HepG2 (cell line): ENCODE measurements around the gene U2AF1L4. TPM values are rescaled to one million over a fixed set of nuclear protein-coding genes. Genes with fewer than 3 reads are reported as not detected.

Source experiments
- GABPA ChIP-seq, 2 experiments: IDR thresholded peaks; 2 replicates each; pipeline ENCODE4 v1.6.1; 2011 to 2016; ENCODE audit warnings: low read depth in 2 of 2, low read length in 1 of 2, missing biosample characterization in 1 of 2, missing genetic modification characterization in 1 of 2
- HDAC2 ChIP-seq: sonication (generic); formaldehyde crosslinking; IDR thresholded peaks from 2 replicates; pipeline ENCODE4 v1.4.0; 2020; ENCODE audit warnings: missing genetic modification reagents
- HNF4A ChIP-seq: sonication (generic); formaldehyde crosslinking; IDR thresholded peaks from 2 replicates; pipeline ENCODE4 v1.4.0; 2020; ENCODE audit warnings: missing genetic modification reagents
- IKZF4 ChIP-seq: sonication (generic); formaldehyde crosslinking; IDR thresholded peaks from 2 replicates; pipeline ENCODE4 v1.5.1; 2020; ENCODE audit warnings: borderline replicate concordance, mild to moderate bottlenecking, low read depth, missing genetic modification reagents; ENCODE audit errors: not compliant biosample characterization
- MBNL3 ChIP-seq: fragments of 250-450 bp; sonication (Bioruptor Pico); conservative IDR thresholded peaks from 2 replicates; pipeline ENCODE4 v1.8.0; 2022; ENCODE audit warnings: mild to moderate bottlenecking, inconsistent platforms
- PHF20 ChIP-seq: sonication (generic); formaldehyde crosslinking; IDR thresholded peaks from 2 replicates; pipeline ENCODE4 v1.5.0; 2020; ENCODE audit warnings: mild to moderate bottlenecking, missing genetic modification reagents
- SALL2 ChIP-seq: sonication (generic); formaldehyde crosslinking; IDR thresholded peaks from 2 replicates; pipeline ENCODE4 v1.8.1; 2023; ENCODE audit warnings: mild to moderate bottlenecking, missing genetic modification reagents, inconsistent platforms
- SNRNP70 ChIP-seq: fragments of 200-400 bp; formaldehyde crosslinking; IDR thresholded peaks from 2 replicates; pipeline ENCODE4 v1.6.1; 2017; ENCODE audit warnings: mild to moderate bottlenecking, low read depth, low read length, moderate library complexity
- ZNF317 ChIP-seq: sonication (generic); formaldehyde crosslinking; IDR thresholded peaks from 2 replicates; pipeline ENCODE4 v1.5.0; 2020; ENCODE audit warnings: mild to moderate bottlenecking, missing genetic modification reagents
- ZNF331 ChIP-seq: sonication (generic); formaldehyde crosslinking; IDR thresholded peaks from 2 replicates; pipeline ENCODE4 v1.4.0; 2020; ENCODE audit warnings: missing genetic modification reagents
- ZNF7 ChIP-seq: IDR thresholded peaks from 2 replicates; pipeline ENCODE4 v1.6.1; 2016; ENCODE audit warnings: missing biosample characterization, missing genetic modification reagents
- ZNF749 ChIP-seq: sonication (generic); formaldehyde crosslinking; IDR thresholded peaks from 2 replicates; pipeline ENCODE4 v1.8.0; 2022; ENCODE audit warnings: mild to moderate bottlenecking, missing genetic modification reagents, moderate library complexity, borderline replicate concordance
- polyA plus RNA-seq, 8 experiments: library from polyadenylated mRNA; depleted of rRNA in 3 of 8; stranded (reverse) in 7 of 8; unstranded in 1 of 8; fragments of >200 nt; fragmentation: Illumina TruSeq in 4 of 8; extraction: Trizol in 4 of 8; gene quantifications; 2 replicates each; pipeline versions ENCODE4 v1.2.1 to v1.2.3, GENCODE V29; 2011 to 2016; ENCODE audit warnings: low read depth in 4 of 8, missing spikeins in 1 of 8, mixed read lengths in 1 of 8; ENCODE audit not compliant: insufficient read depth in 1 of 8
- total RNA-seq, 5 experiments: library from RNA; depleted of rRNA; stranded (reverse); fragments of >200 nt; fragmentation: Illumina TruSeq; extraction: Trizol; gene quantifications; 2 replicates each; pipeline ENCODE4 v1.2.3, GENCODE V29; 2016; ENCODE audit warnings: low read depth in 1 of 5
- TF ChIP-seq, protein P1 (sequence below), 2 experiments: fragments of 450-650 bp in 1 of 2; sonication (generic) in 1 of 2; formaldehyde crosslinking; IDR thresholded peaks; 2 replicates each; pipeline versions ENCODE4 v1.5.0 to v1.8.0; 2020 to 2022; ENCODE audit warnings: mild to moderate bottlenecking in 1 of 2, missing genetic modification reagents in 1 of 2
- TF ChIP-seq, protein P2 (sequence below): sonication (generic); formaldehyde crosslinking; IDR thresholded peaks from 2 replicates; pipeline ENCODE4 v1.4.0; 2020; ENCODE audit warnings: missing genetic modification reagents, borderline replicate concordance
- TF ChIP-seq, protein P3 (sequence below): sonication (generic); formaldehyde crosslinking; IDR thresholded peaks from 2 replicates; pipeline ENCODE4 v1.5.1; 2020; ENCODE audit warnings: mild to moderate bottlenecking, missing genetic modification reagents, moderate library complexity
- TF ChIP-seq, protein P4 (sequence below): sonication (generic); formaldehyde crosslinking; IDR thresholded peaks from 2 replicates; pipeline ENCODE4 v1.9.0; 2022; ENCODE audit warnings: missing genetic modification reagents, mild to moderate bottlenecking, borderline replicate concordance
- TF ChIP-seq, protein P5 (sequence below), 2 experiments: sonication (generic) in 1 of 2; formaldehyde crosslinking in 1 of 2; IDR thresholded peaks; 2 replicates each; pipeline versions ENCODE4 v1.5.1 to v1.6.1; 2011 to 2020; ENCODE audit warnings: borderline replicate concordance in 1 of 2, low read depth in 1 of 2, low read length in 1 of 2, mild to moderate bottlenecking in 1 of 2, missing genetic modification reagents in 1 of 2, moderate library complexity in 1 of 2

Gene U2AF1L4
- total and polyA plus RNA-seq, 2 of the 13 experiments (the other 11 are each of a cell fraction or from before 2014, with no cell fraction given): 7.9 to 15.4 TPM

DNA sequence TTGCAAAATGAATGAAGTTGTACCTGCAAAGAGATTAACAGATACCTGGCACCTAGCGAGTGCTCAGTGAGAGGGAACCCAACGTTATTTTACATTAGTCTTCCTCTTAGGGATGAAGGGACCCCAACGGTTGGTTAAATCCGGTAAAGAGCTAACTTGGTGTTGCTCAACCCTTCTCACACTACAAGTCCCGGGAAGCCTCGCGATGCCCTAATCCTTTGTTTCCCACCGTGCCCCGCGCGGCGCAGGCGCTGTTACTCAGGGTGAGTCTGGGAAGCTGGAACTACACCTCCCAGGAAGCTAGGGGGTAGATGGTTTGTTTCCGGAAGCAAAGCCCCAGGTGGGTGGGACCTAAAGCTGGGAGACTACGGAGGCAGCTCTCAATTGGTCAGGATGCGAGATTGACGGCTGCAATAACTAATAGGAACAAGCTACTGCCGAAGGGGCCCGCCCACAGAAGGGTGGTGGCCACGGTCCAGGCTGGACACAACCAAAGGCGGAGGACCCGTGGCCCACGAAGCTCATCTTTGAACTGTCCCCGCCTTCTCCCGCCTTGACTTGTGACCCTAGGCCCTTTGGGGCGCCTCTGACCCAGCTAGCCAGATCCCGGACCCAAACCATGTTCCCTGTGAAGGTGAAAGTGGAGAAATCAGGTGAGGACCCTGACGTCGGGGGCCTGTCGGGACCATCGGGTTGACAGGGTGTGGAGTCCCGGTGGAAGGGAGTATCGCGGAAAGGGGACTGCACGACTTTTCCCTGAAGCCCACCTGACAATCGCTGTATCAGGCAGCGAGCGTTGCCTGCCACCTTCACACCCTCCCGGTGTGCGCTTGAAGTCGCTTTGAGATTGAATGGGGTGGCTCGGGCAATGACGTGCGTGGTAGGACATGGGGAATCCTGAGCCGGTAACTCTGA is 3.1 kb upstream of the U2AF1L4 start, which contains the start of gene LIN37 (continued):
- no peak for TF ChIP-seq IKZF4 (CRISPR knock-in tag)
- TF ChIP-seq HNF4A (CRISPR knock-in tag): peak; percentile 79
- TF ChIP-seq, protein P1, sequence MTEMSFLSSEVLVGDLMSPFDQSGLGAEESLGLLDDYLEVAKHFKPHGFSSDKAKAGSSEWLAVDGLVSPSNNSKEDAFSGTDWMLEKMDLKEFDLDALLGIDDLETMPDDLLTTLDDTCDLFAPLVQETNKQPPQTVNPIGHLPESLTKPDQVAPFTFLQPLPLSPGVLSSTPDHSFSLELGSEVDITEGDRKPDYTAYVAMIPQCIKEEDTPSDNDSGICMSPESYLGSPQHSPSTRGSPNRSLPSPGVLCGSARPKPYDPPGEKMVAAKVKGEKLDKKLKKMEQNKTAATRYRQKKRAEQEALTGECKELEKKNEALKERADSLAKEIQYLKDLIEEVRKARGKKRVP (CRISPR knock-in tag; IDR thresholded peaks at IDR 0.05): peak in 1 of 2 experiments; percentile 63; a peak in 2 of 4 replicates
- TF ChIP-seq ZNF749 (CRISPR knock-in tag): no peak
- TF ChIP-seq SALL2 (CRISPR knock-in tag): peak; percentile 75; the same call in 1 of the 2 replicates
- TF ChIP-seq, protein P2, sequence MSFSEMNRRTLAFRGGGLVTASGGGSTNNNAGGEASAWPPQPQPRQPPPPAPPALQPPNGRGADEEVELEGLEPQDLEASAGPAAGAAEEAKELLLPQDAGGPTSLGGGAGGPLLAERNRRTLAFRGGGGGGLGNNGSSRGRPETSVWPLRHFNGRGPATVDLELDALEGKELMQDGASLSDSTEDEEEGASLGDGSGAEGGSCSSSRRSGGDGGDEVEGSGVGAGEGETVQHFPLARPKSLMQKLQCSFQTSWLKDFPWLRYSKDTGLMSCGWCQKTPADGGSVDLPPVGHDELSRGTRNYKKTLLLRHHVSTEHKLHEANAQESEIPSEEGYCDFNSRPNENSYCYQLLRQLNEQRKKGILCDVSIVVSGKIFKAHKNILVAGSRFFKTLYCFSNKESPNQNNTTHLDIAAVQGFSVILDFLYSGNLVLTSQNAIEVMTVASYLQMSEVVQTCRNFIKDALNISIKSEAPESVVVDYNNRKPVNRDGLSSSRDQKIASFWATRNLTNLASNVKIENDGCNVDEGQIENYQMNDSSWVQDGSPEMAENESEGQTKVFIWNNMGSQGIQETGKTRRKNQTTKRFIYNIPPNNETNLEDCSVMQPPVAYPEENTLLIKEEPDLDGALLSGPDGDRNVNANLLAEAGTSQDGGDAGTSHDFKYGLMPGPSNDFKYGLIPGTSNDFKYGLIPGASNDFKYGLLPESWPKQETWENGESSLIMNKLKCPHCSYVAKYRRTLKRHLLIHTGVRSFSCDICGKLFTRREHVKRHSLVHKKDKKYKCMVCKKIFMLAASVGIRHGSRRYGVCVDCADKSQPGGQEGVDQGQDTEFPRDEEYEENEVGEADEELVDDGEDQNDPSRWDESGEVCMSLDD (CRISPR knock-in tag): no peak; the same call in 1 of the 2 replicates
- TF ChIP-seq ZNF317 (CRISPR knock-in tag): no peak; the same call in 1 of the 2 replicates
- no peak for TF ChIP-seq ZNF331 (CRISPR knock-in tag)
- peak; percentile 45; the same call in 1 of the 2 replicates for TF ChIP-seq HDAC2 (CRISPR knock-in tag)
- TF ChIP-seq, protein P3, sequence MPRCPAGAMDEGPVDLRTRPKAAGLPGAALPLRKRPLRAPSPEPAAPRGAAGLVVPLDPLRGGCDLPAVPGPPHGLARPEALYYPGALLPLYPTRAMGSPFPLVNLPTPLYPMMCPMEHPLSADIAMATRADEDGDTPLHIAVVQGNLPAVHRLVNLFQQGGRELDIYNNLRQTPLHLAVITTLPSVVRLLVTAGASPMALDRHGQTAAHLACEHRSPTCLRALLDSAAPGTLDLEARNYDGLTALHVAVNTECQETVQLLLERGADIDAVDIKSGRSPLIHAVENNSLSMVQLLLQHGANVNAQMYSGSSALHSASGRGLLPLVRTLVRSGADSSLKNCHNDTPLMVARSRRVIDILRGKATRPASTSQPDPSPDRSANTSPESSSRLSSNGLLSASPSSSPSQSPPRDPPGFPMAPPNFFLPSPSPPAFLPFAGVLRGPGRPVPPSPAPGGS: peak; percentile 70; the same call in 1 of the 2 replicates
- peak; percentile 79 for TF ChIP-seq PHF20 (CRISPR knock-in tag)
- no peak for TF ChIP-seq ZNF7 (CRISPR knock-in tag)
- no peak for TF ChIP-seq SNRNP70
- TF ChIP-seq, protein P4, sequence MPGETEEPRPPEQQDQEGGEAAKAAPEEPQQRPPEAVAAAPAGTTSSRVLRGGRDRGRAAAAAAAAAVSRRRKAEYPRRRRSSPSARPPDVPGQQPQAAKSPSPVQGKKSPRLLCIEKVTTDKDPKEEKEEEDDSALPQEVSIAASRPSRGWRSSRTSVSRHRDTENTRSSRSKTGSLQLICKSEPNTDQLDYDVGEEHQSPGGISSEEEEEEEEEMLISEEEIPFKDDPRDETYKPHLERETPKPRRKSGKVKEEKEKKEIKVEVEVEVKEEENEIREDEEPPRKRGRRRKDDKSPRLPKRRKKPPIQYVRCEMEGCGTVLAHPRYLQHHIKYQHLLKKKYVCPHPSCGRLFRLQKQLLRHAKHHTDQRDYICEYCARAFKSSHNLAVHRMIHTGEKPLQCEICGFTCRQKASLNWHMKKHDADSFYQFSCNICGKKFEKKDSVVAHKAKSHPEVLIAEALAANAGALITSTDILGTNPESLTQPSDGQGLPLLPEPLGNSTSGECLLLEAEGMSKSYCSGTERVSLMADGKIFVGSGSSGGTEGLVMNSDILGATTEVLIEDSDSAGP (CRISPR knock-in tag): peak; percentile 79; the same call in 1 of the 2 replicates
- TF ChIP-seq, protein P5, sequence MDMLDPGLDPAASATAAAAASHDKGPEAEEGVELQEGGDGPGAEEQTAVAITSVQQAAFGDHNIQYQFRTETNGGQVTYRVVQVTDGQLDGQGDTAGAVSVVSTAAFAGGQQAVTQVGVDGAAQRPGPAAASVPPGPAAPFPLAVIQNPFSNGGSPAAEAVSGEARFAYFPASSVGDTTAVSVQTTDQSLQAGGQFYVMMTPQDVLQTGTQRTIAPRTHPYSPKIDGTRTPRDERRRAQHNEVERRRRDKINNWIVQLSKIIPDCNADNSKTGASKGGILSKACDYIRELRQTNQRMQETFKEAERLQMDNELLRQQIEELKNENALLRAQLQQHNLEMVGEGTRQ (IDR thresholded peaks at IDR 0.05; ENCODE audit: low read depth, low read length): no peak
- TF ChIP-seq, protein P5 (CRISPR knock-in tag; IDR thresholded peaks at IDR 0.05; ENCODE audit: borderline replicate concordance): no peak; the same call in 1 of the 2 replicates
- TF ChIP-seq GABPA (IDR thresholded peaks at IDR 0.05; ENCODE audit: low read depth, low read length): peak; percentile 77
- peak; percentile 97 for TF ChIP-seq GABPA (CRISPR knock-in tag; IDR thresholded peaks at IDR 0.05; ENCODE audit: low read depth)
- TF ChIP-seq MBNL3 (CRISPR knock-in tag): no peak
